ENCODE data around the gene TMC2.
"Not testable (repeated sequence)": the region's sequence is repeated elsewhere in the genome, so short reads cannot be mapped to it uniquely, and the experiment has no call there.

TMC2 gene

GRCh38 chr20:2536560-2536986, at the start of gene TMC2:
TMC2 (plus strand) TSS chr20:2536573; CDS start chr20:2536622, 49 bp downstream.
- DNase-seq = no peak

DNA sequence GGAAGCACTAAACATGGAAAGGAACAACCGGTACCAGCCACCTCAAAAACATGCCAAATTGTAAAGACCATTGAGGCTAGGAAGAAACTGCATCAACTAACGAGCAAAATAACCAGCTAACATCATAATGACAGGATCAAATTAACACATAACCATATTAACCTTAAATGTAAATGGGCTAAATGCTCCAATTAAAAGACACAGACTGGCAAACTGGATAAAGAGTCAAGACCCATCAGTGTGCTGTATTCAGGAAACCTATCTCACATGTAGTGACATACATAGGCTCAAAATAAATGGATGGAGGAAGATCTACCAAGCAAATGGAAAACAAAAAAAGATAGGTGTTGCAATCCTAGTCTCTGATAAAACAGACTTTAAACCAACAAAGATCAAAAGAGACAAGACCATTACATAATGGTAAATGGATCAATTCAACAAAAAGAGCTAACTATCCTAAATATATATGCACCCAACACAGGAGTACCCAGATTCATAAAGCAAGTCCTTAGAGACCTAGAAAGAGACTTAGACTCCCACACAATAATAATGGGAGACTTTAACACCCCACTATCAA, 33.5 kb upstream of the TMC2 start:
- not testable (repeated sequence) for DNase-seq

DNA sequence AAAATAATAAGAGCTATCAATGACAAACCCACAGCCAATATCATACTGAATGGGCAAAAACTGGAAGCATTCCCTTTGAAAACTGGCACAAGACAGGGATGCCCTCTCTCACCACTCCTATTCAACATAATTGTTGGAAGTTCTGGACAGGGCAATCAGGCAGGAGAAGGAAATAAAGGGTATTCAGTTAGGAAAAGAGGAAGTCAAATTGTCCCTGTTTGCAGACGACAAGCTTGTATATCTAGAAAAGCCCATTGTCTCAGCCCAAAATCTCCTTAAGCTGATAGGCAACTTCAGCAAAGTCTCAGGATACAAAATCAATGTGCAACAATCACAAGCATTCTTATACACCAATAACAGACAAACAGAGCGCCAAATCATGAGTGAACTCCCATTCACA, 31.6 kb upstream of the TMC2 start:
- DNase-seq = not testable (repeated sequence)

DNA sequence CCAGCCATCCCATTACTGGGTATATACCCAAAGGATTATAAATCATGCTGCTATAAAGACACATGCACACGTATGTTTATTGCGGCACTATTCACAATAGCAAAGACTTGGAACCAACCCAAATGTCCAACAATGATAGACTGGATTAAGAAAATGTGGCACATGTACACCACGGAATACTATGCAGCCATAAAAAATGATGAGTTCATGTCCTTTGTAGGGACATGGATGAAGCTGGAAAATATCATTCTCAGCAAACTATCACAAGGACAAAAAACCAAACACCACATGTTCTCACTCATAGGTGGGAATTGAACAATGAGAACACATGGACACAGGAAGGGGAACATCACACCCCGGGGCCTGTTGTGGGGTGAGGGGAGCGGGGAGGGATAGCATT, 29.9 kb upstream of the TMC2 start:
- DNase-seq = not testable (repeated sequence)

DNA sequence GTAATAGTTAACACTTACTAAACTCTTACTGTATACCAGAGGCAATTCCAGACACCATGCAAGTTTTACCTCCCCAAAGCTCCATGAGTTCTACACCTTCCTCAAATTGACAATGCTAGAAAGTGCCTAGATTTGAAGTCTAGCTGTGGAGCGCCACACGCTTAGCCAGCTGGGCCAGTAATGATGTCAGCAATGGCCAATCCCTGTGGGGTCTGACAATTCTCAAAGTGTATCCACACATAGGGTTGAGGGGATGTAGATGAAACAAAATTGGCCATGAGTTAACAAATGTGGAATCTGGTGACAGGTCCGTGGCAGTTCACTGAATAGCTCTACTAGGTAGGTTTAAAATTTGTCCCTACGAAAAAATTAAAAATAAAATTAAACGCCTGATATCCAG, 28.9 kb upstream of the TMC2 start:
- DNase-seq = peak in 1 of 2 experiments; percentile 10

GRCh38 chr20:2507875-2508630, 28.3 kb upstream of the TMC2 start:
- no peak for DNase-seq

GRCh38 chr20:2508631-2509467, 27.5 kb upstream of the TMC2 start, which contains the start of gene ZNF343:
ZNF343 (minus strand) TSS chr20:2508915; CDS start chr20:2493895, 15,020 bp downstream.
- peak; percentile 60 to 85 for DNase-seq

GRCh38 chr20:2509468-2509781, 26.9 kb upstream of the TMC2 start:
- no peak for DNase-seq

DNA sequence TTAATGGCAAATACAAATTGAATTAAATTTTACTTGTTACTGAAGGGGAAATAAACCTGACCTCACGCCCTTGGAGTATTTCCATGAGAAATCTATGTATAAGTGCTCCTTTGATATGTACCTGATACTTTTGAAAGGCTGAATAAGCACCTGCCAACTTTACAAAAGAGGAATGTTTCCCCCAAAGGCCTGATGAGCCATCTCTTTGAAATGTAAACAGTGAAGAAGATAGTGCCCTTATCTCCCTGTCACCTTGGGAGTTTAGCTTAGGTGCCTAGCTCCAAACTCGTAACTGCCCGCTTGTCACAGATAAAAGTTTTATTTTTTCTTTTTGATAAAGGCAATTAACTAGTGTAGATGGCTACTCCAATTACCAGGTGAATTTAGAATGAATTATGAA, 26.6 kb upstream of the TMC2 start:
- DNase-seq = no peak

- no peak for DNase-seq
Measured at GRCh38 chr20:2515203-2515602, 21.2 kb upstream of the TMC2 start.

DNA sequence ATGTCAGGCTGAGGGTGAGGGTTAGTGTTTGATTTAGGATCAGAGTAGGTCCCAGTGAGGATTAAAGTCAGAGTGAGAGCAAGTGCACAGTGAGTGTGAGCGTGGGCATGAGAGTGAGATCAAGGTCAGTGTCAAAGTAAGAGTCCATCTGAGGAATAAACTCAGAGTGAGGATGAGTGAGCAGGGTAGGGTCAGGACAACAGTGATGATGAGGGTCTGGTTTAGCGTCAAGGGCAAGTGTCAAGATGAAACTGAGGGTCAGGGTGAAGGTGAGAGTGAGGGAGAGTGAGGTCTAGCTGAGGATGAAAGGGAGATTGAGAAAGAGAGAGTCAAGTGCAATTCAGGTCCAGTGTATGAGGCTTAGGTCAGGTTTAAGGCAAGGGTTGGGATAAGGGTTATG, 20.0 kb upstream of the TMC2 start:
- DNase-seq = no peak

- DNase-seq = no peak
Measured at GRCh38 chr20:2518096-2518495, 18.3 kb upstream of the TMC2 start.

DNA sequence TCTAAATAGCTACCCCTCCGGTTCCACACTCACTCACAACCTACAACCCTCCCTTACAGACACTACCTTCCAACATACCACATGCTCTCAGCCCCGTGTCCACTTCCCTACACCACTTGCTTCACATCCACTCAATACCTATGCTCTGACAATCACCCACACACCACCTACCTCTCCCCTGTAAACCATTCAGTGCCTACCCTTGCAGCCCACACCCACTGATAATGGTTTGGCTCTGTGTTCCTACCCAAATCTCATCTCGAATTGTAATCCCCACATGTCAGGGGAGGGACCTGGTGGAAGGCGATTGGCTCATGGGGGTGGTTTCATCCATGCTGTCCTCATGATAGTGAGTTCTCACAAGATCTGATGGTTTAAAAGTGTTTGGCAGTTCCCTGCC, 17.8 kb upstream of the TMC2 start:
- no peak for DNase-seq

GRCh38 chr20:2519115-2519809, 17.1 kb upstream of the TMC2 start:
- no peak for DNase-seq

- DNase-seq = no peak
Measured at GRCh38 chr20:2520617-2521016, 15.8 kb upstream of the TMC2 start.

GRCh38 chr20:2521369-2522305, 14.7 kb upstream of the TMC2 start:
- DNase-seq = peak in 1 of 2 experiments; percentile 51

- not testable (repeated sequence) for DNase-seq
Measured at GRCh38 chr20:2522826-2523429, 13.4 kb upstream of the TMC2 start.

GRCh38 chr20:2523919-2524708, 12.3 kb upstream of the TMC2 start:
- peak; percentile 57 to 87 for DNase-seq

DNA sequence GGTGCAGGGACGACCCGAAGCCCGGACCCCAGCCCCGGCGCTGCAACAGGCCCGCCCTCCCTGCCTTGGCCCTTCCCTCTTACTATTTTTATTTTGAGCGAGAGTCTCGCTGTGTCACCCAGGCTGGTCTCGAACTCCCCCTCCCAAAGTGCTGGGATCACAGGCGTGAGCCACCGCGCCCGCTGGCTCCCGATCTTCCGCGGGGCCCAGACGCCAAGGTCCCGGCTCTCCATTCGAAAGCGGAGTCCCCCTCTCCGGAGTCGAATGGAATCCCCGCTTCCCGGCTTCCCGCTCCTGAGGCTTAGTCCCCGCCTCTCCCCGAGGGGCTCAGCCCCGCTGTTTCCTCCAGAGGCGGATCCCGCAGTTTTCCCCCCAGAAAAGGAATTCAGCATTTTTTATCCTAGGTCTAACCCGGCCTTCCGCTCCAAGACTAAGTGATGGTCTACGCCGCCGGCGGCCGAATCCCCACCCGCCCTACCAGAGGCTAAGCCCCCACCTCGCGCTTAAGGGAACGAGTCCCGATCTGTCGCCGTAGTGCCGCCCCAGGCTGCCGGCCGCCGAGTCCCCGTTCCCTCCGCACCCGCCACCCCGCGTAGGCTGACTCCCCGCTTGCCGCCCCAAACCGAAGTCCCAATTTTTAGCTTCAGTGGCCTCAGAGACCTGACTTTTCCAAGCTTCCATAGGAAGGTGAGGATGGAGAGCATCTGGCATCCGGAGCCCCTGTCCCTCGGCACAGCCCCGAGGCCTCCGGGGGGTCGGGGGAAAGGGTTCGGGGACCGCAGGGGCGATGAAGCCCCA, 11.5 kb upstream of the TMC2 start:
- peak in 1 of 2 experiments; percentile 60 for DNase-seq

DNA sequence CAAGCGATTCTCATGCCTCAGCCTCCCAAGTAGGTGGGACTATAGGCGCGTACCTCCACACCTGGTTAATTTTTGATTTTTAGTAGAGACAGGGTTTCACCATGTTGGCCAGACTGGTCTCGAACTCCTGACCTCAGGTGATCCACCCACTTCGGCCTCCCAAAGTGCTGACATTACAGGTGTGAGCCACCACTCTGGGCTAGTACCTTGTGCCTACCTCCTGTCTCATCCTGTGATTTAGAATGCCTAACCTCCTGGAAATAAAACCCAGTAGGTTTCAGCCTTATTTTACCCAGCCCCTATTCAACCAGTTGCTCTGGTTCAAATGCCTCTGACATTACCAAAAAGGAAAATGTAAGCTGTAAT, 10.2 kb upstream of the TMC2 start:
- not testable (repeated sequence) for DNase-seq

Data from NCI-H446 (cell line).